ENCODE measurements around the gene SNX8. TPM values are rescaled to one million over a fixed set of nuclear protein-coding genes. Genes with fewer than 3 reads are reported as not detected.

SNX8 gene
- total and polyA plus RNA-seq, 9 of the 15 experiments (the other 6 are each of a cell fraction or from before 2014, with no cell fraction given), result 2.7 to 51.6 (median 16.9) TPM

DNA sequence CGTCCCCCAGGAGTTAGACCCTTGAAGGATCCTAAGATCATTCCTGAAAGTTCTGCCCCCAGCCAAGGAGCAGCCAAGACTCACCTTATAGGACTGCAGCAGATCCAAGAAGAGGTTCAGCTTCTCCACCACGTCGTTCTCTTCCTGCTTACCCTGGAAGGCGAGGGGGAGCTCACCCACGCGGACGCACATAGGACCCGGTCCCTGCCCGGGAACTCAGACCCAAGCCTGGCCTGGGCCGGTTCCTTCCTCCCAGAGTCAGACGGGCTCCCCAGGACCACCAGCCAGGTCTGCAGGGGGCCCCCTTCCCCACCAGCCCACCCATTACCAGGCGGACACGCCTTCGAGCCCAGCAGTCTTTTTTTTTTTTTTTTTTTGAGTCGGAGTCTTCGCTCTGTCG lies 56.6 kb downstream of the SNX8 start:
- ChIA-PET POLR2A (interaction anchor here (0.6 kb wide), 1 partner anchor 441 kb away, joined by 3 read pairs; no protein-coding TSS in a partner anchor), CTCF (ENCODE audit: low intra/inter-chr PET ratio) (no interaction called here)
- intact Hi-C loops (cut with micrococcal nuclease), result no loop called here
- TF ChIP-seq FOSL1 (tag; conservative IDR thresholded peaks at IDR 0.05), result no peak
- TF ChIP-seq TOE1 (IDR thresholded peaks at IDR 0.05; ENCODE audit: borderline replicate concordance), result no peak
- TF ChIP-seq TOE1 (CRISPR knock-in tag; IDR thresholded peaks at IDR 0.05; ENCODE audit: borderline replicate concordance, low read depth), result no peak
- TF ChIP-seq MTA1 (IDR thresholded peaks at IDR 0.05; ENCODE audit: borderline replicate concordance), result no peak
- TF ChIP-seq SAFB2 (IDR thresholded peaks at IDR 0.05; ENCODE audit: borderline replicate concordance, low read depth, low read length, severe bottlenecking), result no peak
- TF ChIP-seq CBX8 (IDR thresholded peaks at IDR 0.05; ENCODE audit: borderline replicate concordance, extremely low read depth, low read depth, low read length, poor library complexity, severe bottlenecking), result no peak
- TF ChIP-seq SMARCA5 (IDR thresholded peaks at IDR 0.05), result no peak
- TF ChIP-seq PML (IDR thresholded peaks at IDR 0.05; ENCODE audit: low read length), result no peak
- no peak for TF ChIP-seq KLF13 (tag; IDR thresholded peaks at IDR 0.05; ENCODE audit: borderline replicate concordance, low read depth)
- no peak for TF ChIP-seq CHD2 (IDR thresholded peaks at IDR 0.05; ENCODE audit: low read depth, low read length)
- no peak for TF ChIP-seq ZSCAN32 (CRISPR knock-in tag; IDR thresholded peaks at IDR 0.05)
- TF ChIP-seq, protein P1, sequence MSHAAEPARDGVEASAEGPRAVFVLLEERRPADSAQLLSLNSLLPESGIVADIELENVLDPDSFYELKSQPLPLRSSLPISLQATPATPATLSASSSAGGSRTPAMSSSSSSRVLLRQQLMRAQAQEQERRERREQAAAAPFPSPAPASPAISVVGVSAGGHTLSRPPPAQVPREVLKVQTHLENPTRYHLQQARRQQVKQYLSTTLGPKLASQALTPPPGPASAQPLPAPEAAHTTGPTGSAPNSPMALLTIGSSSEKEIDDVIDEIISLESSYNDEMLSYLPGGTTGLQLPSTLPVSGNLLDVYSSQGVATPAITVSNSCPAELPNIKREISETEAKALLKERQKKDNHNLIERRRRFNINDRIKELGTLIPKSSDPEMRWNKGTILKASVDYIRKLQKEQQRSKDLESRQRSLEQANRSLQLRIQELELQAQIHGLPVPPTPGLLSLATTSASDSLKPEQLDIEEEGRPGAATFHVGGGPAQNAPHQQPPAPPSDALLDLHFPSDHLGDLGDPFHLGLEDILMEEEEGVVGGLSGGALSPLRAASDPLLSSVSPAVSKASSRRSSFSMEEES (CRISPR knock-in tag; IDR thresholded peaks at IDR 0.05), result no peak
- TF ChIP-seq, protein P2, sequence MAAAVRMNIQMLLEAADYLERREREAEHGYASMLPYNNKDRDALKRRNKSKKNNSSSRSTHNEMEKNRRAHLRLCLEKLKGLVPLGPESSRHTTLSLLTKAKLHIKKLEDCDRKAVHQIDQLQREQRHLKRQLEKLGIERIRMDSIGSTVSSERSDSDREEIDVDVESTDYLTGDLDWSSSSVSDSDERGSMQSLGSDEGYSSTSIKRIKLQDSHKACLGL (CRISPR knock-in tag; IDR thresholded peaks at IDR 0.05; ENCODE audit: borderline replicate concordance, poor library complexity, severe bottlenecking), result no peak
- no peak for TF ChIP-seq ILK (tag; IDR thresholded peaks at IDR 0.05; ENCODE audit: borderline replicate concordance, low read depth)
- TF ChIP-seq, protein P3, sequence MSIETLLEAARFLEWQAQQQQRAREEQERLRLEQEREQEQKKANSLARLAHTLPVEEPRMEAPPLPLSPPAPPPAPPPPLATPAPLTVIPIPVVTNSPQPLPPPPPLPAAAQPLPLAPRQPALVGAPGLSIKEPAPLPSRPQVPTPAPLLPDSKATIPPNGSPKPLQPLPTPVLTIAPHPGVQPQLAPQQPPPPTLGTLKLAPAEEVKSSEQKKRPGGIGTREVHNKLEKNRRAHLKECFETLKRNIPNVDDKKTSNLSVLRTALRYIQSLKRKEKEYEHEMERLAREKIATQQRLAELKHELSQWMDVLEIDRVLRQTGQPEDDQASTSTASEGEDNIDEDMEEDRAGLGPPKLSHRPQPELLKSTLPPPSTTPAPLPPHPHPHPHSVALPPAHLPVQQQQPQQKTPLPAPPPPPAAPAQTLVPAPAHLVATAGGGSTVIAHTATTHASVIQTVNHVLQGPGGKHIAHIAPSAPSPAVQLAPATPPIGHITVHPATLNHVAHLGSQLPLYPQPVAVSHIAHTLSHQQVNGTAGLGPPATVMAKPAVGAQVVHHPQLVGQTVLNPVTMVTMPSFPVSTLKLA (conservative IDR thresholded peaks at IDR 0.05), result no peak
- TF ChIP-seq, protein P4, sequence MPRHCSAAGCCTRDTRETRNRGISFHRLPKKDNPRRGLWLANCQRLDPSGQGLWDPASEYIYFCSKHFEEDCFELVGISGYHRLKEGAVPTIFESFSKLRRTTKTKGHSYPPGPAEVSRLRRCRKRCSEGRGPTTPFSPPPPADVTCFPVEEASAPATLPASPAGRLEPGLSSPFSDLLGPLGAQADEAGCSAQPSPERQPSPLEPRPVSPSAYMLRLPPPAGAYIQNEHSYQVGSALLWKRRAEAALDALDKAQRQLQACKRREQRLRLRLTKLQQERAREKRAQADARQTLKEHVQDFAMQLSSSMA (CRISPR knock-in tag; IDR thresholded peaks at IDR 0.05), result no peak
- TF ChIP-seq FOXK2 (conservative IDR thresholded peaks at IDR 0.05 in 1 of 2, IDR thresholded peaks at IDR 0.05 in 1 of 2; ENCODE audit: low read depth in 2 of 2), result no peak

More for the DNA sequence above, 56.6 kb downstream of the SNX8 start:
- Histone ChIP-seq H3K79me2 (ENCODE audit: control insufficient read depth, insufficient read depth, low read length) (no peaks in the 10 kb centered on the region), H3K4me3 (no peak overlapping the region), H3K9me1 (ENCODE audit: control insufficient read depth, insufficient read depth, low read length) (peaks cover 2% of the 10 kb centered on the region), H3K4me2 (ENCODE audit: insufficient read depth, low read length) (no peak overlapping the region), H3K36me3 (ENCODE audit: control insufficient read depth, insufficient read depth, low read length) (peaks cover 62% of the 10 kb centered on the region; the same call in 2 of the 3 replicates), H3K27me3 (ENCODE audit: control insufficient read depth in 2 of 2, insufficient read depth in 2 of 2, low read length in 2 of 2) (no peaks in the 10 kb centered on the region), H4K20me1 (replicated peaks; ENCODE audit: control insufficient read depth, insufficient read depth, low read length) (no peaks in the 10 kb centered on the region), H3K9me3 (replicated peaks; ENCODE audit: control insufficient read depth, insufficient read depth, low read depth, low read length) (no peaks in the 10 kb centered on the region), H3K27ac (ENCODE audit: extremely low read depth, low read depth, low read length) (no peak overlapping the region), H3K4me1 (replicated peaks in 1 of 2; ENCODE audit: control insufficient read depth in 2 of 2, insufficient read depth in 2 of 2, low read length in 2 of 2) (peaks cover 0 to 25% of the 10 kb centered on the region in 2 experiments; a peak in 1 of 5 replicates), H2AFZ (ENCODE audit: low read depth, low read length) (no peak overlapping the region), H3K9ac (ENCODE audit: insufficient read depth in 1 of 2, low read depth in 2 of 2, low read length in 2 of 2) (no peak overlapping the region)
- no peak for DNase-seq (ENCODE audit: extremely low read depth in 1 of 4, low spot score in 3 of 4)
- 94% methylated on average over 5 of the region's 17 CpGs for WGBS (ENCODE audit: insufficient coverage, low coverage, missing lambda C conversion rate)
- ATAC-seq, result no peak
- FAIRE-seq, result no peak
- in situ Hi-C loops (cut with MboI), result no loop called here
- BruUV-seq (replicated peaks), result no TSS peak

Measured in K562 (cell line).